GM21737 (cell line): ENCODE results near the gene LAMB1.

Source experiments
- ATAC-seq: cut with Tn5 transposase; IDR thresholded peaks from one replicate; pipeline ENCODE4 v1.9.1; 2021; ENCODE audit warnings: mild to moderate bottlenecking, moderate library complexity; ENCODE audit not compliant: unreplicated experiment

The LAMB1 gene

DNA sequence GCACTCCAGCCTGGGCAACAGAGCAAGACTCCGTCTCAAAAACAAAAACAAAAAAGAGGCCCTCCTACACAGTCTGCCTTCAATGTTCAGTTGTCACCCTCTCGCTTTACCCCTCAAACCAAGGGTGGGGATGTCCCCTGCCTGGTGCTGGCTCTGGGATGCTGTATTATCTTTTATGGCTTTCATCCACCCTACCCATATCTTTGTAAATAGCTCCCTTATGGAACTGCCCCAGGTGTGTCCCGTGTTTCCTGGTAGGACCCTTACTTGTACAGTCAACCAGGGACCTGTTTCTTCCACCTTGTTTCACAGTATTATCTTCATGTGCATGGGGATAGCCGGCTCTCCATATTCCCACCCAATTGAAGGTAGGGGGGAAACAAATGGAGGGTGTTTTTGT lies 15.7 kb upstream of the LAMB1 start:
- ATAC-seq = no peak

- ATAC-seq = no peak
These were observed 14.8 kb upstream of the LAMB1 start for GRCh38 chr7:108017776-108018151.

GRCh38 chr7:108016841-108017775 lies 14.1 kb upstream of the LAMB1 start:
- ATAC-seq = no peak

DNA sequence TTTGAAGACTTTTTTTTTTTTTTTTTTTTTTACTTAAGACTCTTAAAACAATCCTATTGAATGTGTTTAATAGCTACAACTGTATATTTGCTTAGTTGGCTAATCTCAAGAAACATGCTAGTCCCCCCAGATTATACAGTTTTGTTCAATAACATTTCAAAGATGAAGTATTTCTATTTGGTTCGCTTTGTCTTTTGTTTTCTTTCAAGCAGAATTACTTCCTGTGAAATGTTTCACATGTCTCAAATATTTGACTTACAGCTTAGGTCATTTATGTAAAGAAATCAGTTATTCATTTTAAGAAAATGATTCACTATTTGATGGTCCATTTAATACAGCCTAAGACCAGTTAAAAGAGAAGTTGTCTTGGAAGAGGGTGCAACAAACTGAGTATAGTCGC lies 12.8 kb upstream of the LAMB1 start:
- ATAC-seq = no peak

- ATAC-seq = no peak
These were observed 12.1 kb upstream of the LAMB1 start for GRCh38 chr7:108014747-108015682.

GRCh38 chr7:108014215-108014614 lies 11.3 kb upstream of the LAMB1 start:
- no peak for ATAC-seq

DNA sequence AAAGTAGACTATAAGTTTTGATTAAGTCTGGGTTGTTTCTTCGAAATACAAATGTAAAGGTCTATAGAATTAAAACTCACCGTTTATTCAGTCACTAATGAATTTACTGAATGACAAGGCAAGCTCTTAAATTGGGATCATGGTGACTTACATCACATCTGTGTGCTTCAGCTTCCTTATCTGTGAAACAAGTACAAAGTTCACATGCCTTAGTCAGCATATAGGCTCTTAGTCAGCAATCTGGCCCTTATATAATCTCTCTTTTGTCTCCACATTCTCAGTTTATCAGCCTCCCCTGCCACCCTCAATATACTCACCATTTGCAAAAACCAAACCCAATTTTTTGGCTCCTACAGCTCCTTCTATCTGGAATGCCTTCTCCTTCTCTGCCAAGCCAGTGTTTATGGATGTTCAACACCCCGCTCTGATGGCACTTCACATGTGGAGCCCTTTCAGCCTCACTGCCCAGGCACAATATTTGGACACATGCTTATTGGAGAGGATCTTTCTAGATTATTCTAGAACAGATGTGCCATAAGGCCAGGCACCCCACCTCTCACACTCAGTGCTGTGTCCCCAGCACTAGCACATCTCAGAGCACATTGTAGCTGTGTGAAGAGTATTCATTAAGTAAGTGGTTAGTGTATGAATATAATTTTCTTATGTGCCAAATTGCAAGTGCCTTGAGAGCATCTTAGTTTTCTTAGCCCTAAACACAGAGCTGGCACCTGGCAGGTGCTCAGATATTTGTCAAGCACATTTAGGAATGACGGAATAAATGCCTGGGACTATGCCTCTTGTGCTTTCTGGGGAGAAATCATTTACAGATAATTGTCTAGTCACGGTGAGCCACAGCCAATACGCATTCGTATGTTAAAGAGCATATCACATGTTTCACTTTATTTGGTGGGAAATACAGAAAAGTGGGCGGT lies 9.8 kb upstream of the LAMB1 start:
- ATAC-seq = no peak

- no peak for ATAC-seq
These were observed 7.4 kb upstream of the LAMB1 start for GRCh38 chr7:108010377-108010776.

DNA sequence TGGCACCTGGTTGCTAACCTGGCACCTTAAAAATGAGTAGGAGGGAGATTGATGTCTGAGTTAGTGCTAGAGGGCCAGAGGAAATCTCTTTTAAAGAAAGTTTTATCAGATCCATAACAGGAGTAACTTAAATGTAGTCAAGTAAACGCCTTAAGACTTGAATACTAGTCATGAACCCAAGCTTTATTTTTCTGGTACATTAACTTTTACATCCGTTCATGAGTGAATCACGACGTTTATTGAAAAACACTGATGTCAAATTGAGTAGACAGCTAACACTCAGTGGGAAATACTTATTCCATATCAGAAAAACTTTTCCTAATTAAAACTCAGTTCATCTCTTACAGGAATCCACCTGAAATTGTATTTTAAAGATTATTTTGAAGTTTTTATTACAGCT lies 6.9 kb upstream of the LAMB1 start:
- no peak for ATAC-seq

DNA sequence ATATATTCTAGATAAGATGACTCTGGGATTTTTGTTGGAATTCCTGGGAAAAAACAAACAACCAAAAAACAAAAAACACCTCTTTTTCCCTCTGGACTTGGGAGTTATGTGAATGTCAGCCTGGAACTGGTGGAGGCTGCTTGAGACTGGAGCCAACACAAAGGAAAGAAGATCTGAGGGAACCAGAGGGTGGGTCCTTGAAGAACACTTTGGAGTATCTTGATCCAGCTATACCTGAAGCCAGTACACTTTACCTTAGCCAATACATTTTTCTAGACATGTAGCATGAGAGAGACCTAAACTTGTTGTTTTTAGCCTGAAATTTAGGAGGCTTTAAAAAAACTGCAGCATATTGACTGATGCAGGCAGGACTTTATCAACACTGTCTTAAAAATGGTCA lies 5.9 kb upstream of the LAMB1 start:
- ATAC-seq = no peak

DNA sequence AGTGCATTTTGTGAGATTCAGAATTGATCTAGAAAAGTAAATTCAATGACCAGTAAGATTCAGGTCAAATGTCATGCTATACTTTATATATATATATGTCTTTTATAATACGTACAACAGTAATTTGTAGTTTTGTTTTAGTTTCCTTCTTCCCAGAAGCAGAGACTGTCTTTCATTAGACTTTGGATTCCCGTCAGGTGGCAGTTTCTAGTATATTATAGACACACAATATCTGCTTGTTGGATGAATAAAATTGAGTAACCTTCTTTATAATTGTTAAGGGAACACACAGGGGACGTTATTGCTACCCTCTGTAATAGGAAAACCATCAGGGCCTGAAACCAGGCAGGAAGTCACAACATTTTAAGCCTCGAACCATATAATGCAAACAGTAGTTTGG lies 5.3 kb upstream of the LAMB1 start:
- ATAC-seq = no peak

- no peak for ATAC-seq
These were observed 4.8 kb upstream of the LAMB1 start for GRCh38 chr7:108007762-108008161.

DNA sequence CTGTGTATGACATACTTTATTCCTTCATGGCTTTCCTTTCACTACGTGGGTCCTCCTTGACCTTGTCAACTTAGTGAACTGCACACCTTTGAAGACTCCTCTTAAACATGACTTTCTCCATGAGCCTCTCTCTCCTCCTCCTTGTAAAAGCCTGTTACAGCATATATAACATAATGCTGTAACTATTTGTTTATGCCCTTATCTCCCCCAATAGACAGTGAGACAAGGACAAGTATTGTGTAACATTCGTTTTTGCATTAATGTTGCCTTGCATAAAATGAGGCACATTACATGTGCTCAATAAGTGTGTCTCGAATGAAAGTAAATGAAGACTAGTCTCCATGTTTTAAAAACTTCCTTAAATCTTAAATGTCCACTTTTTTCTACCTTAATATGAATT lies 4.3 kb upstream of the LAMB1 start:
- no peak for ATAC-seq

- ATAC-seq = peak; percentile 79
These were observed 1.5 kb upstream of the LAMB1 start for GRCh38 chr7:108004220-108005142.

DNA sequence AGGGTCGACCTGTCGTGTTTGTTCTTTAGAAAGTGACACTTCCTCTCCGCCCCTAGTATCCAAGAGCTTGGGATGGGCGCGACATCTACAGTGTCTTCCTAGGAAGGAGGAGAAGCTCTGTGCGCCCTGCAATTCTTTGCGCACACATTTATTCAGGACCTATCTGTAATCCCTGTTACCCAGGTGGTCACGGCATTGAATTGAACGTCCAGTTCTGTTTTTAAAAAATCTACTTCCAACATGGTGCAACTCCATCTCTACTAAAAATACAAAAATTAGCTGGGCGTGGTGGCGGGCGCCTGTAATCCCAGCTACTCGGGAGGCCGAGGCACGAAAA lies 606 bp upstream of the LAMB1 start:
- no peak for ATAC-seq

DNA sequence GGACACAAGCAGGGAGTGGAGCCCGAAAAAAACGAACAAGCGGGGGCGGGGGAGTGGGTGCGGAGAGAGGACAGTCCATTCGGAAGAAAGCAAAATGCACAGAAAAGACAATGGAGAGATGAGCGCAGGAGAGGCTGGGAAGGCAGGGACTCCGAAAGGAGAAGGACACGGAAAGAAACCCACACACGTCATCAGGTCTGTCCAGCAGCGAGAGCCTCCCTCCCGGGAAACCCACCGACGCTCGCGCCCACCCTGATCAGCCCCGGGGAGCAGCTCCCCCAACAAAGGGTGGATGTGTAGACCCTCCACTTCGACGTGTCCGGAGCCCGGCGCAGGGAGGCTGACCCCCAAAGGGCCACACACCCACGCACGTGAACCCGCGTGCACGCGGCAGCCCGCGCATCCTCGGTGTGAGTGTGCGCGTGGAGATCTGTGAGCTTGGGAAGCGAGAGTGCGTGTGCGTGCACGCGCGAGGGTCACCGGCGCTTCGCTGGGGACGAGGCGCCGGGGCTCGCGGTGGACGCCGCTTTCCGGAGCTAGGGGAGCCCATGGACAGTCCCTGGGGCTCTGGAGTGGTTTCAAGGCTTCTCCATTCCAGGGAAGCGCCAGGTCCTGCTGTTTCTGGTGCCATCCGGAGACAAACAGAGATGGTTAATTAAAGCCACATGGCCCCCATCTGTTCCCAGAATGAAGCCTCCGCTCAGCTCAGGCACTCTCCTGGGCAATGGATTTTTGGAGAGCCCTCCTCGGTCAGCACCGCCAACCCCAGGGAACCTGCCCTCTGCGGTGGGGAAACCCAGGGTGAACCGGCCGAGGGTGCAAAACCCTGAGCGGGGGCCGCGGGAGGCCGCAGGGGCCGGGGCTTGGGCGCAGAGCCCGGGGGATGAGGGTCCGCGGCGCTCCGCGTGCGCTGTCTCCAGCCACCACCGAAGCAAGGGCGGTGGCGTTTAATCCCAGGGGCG lies 916 bp downstream of the LAMB1 start:
- ATAC-seq = no peak

DNA sequence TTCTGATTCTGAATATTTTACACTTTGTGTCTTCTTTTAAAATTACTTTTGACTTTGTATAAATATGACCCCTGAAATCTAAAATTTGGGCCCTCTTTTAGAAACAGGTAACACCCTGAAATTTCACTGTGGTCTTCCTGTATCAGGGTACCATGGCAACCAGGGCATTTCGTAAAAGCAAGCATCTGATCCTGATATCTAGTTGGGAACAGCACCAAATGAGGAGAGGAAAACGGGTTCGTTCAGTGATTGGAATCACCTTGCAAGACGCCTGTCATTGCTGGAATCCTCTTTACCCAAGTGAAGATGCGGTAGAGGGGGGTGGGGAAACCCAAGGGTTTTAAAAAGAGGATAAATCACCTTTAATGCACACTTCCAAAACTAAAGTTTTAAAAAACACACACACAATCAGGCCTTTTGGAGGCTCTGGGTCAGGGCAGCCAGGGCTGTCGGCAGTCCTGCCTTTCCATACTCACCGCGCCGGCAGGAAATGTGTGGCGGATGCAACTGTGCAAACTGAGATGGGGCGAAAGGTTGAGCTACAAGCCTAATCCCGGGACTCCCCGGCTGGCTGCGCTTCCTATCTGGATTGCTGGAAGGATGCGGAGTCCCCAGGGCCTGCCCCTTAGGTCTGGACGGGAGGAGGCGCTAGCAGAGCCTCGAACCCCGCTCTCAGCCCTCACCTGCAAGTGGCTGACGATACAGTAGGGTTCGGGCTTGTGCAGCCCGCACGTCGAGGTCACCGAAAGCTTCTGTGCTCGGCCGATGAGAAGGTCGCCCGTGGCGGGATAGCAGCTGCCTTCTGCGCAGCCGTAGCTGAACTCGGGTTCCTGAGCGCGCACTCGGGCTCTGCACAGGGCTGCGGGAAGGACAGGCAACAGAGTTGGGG lies 1.8 kb downstream of the LAMB1 start:
- no peak for ATAC-seq
